K562 (cell line): ENCODE data around the gene SS18L1. TPM values are rescaled to one million over a fixed set of nuclear protein-coding genes. Genes with fewer than 3 reads are reported as not detected.
A peak's percentile ranks its signal among the peaks of the same experiment; 100 is the strongest.

Experiments used
- E2F8 ChIP-seq: fragments of 450-650 bp; IDR thresholded peaks from 2 replicates; pipeline ENCODE4 v1.7.1; 2018; ENCODE audit warnings: mild to moderate bottlenecking, low read depth; ENCODE audit not compliant: partially characterized antibody
- REST ChIP-seq, 2 experiments: fragments of 450-650 bp; formaldehyde crosslinking in 1 of 2; IDR thresholded peaks; 2 replicates each; pipeline versions ENCODE4 v1.4.0 to v1.6.1; 2014 to 2020; ENCODE audit warnings: mild to moderate bottlenecking in 2 of 2, borderline replicate concordance in 1 of 2, low read depth in 1 of 2
- ZNF134 ChIP-seq: fragments of 250-450 bp; sonication (Bioruptor Pico); conservative IDR thresholded peaks from 2 replicates; pipeline ENCODE4 v1.4.0; 2020
- ZNF318 ChIP-seq, 2 experiments: fragments of 450-650 bp; IDR thresholded peaks; 2 replicates each; pipeline ENCODE4 v1.6.1; 2016; ENCODE audit warnings: mild to moderate bottlenecking in 2 of 2, borderline replicate concordance in 1 of 2, low read depth in 1 of 2, moderate library complexity in 1 of 2
- ZNF589 ChIP-seq: fragments of 200-800 bp; sonication (Bioruptor generic); IDR thresholded peaks from 2 replicates; pipeline ENCODE4 v1.6.1; 2016; ENCODE audit warnings: low read depth, missing genetic modification characterization, missing compliant biosample characterization
- polyA plus RNA-seq, 8 experiments: library from polyadenylated mRNA; depleted of rRNA in 4 of 8; stranded (reverse) in 5 of 8; unstranded in 3 of 8; fragments of >200 nt; fragmentation: Nextera tagmentation in 2 of 8; fragmentation: Illumina TruSeq in 1 of 8; extraction: Ambion mirVana in 2 of 8; extraction: Trizol in 1 of 8; gene quantifications; 2 replicates each; pipeline versions ENCODE4 v1.2.1 to v1.2.3, GENCODE V29; 2011 to 2014; ENCODE audit warnings: inconsistent platforms in 1 of 8, missing spikeins in 1 of 8
- total RNA-seq, 7 experiments: library from RNA; depleted of rRNA in 6 of 7; stranded (reverse); fragments of >200 nt in 6 of 7; fragmentation: Illumina TruSeq in 2 of 7; extraction: Trizol in 2 of 7; gene quantifications; 2 replicates each; pipeline versions ENCODE4 v1.2.1 to v1.2.3, GENCODE V29; 2011 to 2021; ENCODE audit warnings: low replicate concordance in 1 of 7

Gene SS18L1
- total and polyA plus RNA-seq, 9 of the 15 experiments (the other 6 are each of a cell fraction or from before 2014, with no cell fraction given) = 2.7 to 28.3 (median 15.1) TPM

GRCh38 chr20:62146019-62146755, 2.6 kb downstream of the SS18L1 start (continued):
- TF ChIP-seq ZNF318 (IDR thresholded peaks at IDR 0.05; ENCODE audit: borderline replicate concordance in 1 of 2, low read depth in 1 of 2) = peak in 1 of 2 experiments; percentile 97; a peak in 2 of 4 replicates
- peak; percentile 71 for TF ChIP-seq REST (IDR thresholded peaks at IDR 0.05; ENCODE audit: borderline replicate concordance)
- TF ChIP-seq REST (CRISPR knock-in tag; IDR thresholded peaks at IDR 0.05; ENCODE audit: low read depth) = no peak
- TF ChIP-seq ZNF134 (CRISPR knock-in tag) = peak; percentile 37; the same call in 1 of the 2 replicates
- TF ChIP-seq E2F8 = no peak
- peak; percentile 85 for TF ChIP-seq ZNF589 (CRISPR knock-in tag)
